Bronchial epithelial cell (primary cell): ENCODE results near the gene PPIL1. TPM values are rescaled to one million over a fixed set of nuclear protein-coding genes. Genes with fewer than 3 reads are reported as not detected.
A peak's percentile ranks its signal among the peaks of the same experiment; 100 is the strongest.

ENCODE experiments used
- DNase-seq: peaks from one replicate; pipeline ENCODE4 v3.0.0-alpha.2; 2010; ENCODE audit warnings: low read depth
- FAIRE-seq: peaks from 2 replicates; lab custom pipeline; 2011; peaks lifted over from hg19 to GRCh38; lab: Jason Lieb, UNC
- H3K27me3 ChIP-seq: 2 replicates; pipeline ENCODE4 v1.5.1; 2011; ENCODE audit warnings: low read length; ENCODE audit not compliant: control insufficient read depth, insufficient read depth
- H3K36me3 ChIP-seq: 2 replicates; pipeline ENCODE4 v1.5.1; 2011; ENCODE audit warnings: low read length; ENCODE audit not compliant: control insufficient read depth, insufficient read depth
- H3K4me3 ChIP-seq: 2 replicates; pipeline ENCODE4 v1.5.1; 2011; ENCODE audit warnings: mild to moderate bottlenecking, low read depth, low read length, control low read depth
- total RNA-seq: library from RNA; depleted of rRNA; stranded (reverse); fragments of >200 nt; gene quantifications from 2 replicates; pipeline ENCODE4 v1.2.1, GENCODE V29; 2014
- TF ChIP-seq, protein P1 (sequence below): IDR thresholded peaks from 2 replicates; pipeline ENCODE4 v1.5.1; 2011; ENCODE audit warnings: mild to moderate bottlenecking, moderate library complexity, low read length, control low read depth, inconsistent platforms; ENCODE audit not compliant: insufficient read depth, severe bottlenecking

Gene PPIL1
- total RNA-seq, 1 donor from 2014 or later: 34.8 TPM

DNA sequence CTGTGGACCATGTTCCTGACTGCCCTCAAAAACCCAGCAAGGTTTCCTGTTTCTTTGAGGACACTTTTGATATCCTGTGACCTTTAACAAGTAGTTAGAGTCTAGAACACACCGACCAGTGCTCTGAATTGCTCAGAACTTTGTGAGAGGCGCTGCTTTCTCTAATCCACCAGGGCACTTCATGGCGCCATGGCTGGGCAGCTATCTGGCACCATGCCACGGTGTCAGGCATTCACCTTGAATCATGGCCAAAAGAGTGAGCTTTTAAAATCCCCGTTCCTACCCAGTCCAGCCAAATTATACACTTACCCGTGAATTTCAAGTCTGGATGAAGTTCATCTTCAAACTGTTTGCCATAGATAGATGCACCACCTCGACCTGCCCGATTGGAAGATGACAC, 18.3 kb downstream of the PPIL1 start:
- H3K4me3 ChIP-seq: no peak overlapping the region
- TF ChIP-seq, protein P1, sequence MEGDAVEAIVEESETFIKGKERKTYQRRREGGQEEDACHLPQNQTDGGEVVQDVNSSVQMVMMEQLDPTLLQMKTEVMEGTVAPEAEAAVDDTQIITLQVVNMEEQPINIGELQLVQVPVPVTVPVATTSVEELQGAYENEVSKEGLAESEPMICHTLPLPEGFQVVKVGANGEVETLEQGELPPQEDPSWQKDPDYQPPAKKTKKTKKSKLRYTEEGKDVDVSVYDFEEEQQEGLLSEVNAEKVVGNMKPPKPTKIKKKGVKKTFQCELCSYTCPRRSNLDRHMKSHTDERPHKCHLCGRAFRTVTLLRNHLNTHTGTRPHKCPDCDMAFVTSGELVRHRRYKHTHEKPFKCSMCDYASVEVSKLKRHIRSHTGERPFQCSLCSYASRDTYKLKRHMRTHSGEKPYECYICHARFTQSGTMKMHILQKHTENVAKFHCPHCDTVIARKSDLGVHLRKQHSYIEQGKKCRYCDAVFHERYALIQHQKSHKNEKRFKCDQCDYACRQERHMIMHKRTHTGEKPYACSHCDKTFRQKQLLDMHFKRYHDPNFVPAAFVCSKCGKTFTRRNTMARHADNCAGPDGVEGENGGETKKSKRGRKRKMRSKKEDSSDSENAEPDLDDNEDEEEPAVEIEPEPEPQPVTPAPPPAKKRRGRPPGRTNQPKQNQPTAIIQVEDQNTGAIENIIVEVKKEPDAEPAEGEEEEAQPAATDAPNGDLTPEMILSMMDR: no peak
- DNase-seq: no peak
- H3K27me3 ChIP-seq: no peaks in the 10 kb centered on the region
- no peak for FAIRE-seq
- H3K36me3 ChIP-seq: no peaks in the 10 kb centered on the region

DNA sequence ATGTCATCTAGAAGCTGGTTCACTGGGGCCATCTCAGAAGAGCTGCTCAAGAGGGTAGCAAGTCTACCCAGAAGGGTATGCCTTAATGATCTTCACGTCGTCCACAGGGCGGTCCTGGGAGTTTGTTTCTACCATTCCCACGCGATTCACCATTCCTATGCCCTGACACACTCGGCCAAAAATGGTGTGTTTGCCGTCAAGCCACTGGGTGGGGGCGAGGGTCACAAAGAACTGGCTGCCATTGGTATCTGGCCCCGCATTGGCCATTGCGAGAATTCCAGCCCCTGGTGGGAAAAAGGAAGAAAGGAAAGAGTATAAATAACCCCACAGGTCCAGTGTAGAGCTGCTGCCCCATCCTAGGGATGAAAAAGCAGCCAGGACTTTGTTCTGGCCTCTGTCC, 18.9 kb downstream of the PPIL1 start:
- Histone ChIP-seq H3K4me3 (no peak overlapping the region), H3K27me3 (no peaks in the 10 kb centered on the region), H3K36me3 (no peaks in the 10 kb centered on the region)
- FAIRE-seq (no peak), DNase-seq (no peak)
- TF ChIP-seq, protein P1: no peak

DNA sequence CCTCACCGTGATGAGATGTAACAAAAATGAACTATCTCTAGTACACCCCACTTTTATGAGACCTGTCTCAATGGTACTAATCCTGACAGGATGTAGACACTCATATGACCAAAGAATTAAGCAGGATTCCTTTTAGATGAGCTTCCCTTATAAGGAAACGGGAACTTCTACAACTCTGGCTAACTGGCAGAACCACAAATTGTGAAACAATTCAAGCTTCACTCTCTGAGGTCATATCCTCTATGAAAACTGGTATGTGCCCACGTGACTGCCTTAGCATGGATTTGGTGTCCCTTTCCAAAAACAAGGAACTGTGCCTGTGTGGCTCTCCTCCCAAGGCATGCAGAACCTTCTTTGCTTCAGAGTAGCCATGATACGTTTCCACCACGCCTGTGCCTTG, 21.3 kb downstream of the PPIL1 start:
- H3K36me3 ChIP-seq: no peaks in the 10 kb centered on the region
- DNase-seq: peak; percentile 92
- no peak for FAIRE-seq

DNA sequence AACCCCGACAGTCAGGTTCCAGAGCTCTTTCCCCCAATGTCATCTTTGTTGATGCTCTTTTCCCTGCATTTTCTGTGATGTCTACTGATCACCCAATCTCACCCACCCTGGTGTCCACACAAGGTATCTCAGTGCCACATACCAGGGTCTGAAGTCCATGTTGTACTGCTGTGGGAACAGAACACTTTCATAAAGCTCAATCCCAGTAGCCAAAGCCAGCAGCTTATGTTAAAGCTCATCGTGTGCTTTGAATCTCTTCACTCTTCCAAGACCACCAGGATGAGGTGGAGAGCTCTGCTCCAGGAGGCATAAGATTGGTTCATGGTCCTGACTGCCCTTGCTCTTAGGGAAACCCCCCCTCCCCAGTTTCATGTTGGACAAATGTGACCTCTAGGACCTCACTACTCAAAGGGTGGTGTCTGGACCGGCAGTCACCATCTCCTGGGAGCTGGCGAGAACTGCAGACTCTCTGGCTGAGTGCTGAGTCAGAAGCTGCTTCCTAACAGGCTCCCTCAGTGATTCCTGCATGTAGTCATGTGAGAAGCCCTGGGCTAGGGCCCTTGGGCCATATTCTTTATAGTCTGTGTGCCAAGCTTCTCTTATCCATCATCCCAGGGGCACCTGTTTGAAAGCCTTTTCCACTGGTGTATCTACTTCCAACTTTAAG, 22.0 kb downstream of the PPIL1 start:
- no peak for FAIRE-seq
- peak; percentile 71 for DNase-seq
- H3K27me3 ChIP-seq: no peaks in the 10 kb centered on the region
- no peak overlapping the region for H3K4me3 ChIP-seq
- no peaks in the 10 kb centered on the region for H3K36me3 ChIP-seq
- TF ChIP-seq, protein P1: peak; percentile 12

More for the DNA sequence above, 21.3 kb downstream of the PPIL1 start:
- H3K4me3 ChIP-seq: no peak overlapping the region
- TF ChIP-seq, protein P1: no peak
- H3K27me3 ChIP-seq: no peaks in the 10 kb centered on the region

DNA sequence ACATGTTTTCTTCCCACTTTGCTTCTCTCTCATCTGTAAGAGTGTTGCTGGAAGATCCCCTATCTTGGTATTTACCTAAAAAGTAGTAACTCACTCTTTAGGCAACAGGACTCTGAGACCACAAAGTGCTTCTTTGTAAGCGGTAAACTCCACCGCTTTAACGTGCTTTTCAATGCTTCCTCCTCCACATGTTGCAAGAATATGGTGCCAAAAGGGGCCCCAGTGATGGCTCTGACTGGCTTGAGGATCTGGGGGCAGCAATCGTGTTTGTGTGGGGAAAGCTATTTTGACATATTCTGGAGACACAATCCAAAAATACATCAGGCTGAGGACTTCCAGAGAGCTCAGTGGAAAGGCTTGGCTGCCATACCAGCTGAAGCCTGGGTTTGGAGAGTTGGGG, 23.0 kb downstream of the PPIL1 start:
- Histone ChIP-seq H3K36me3 (no peaks in the 10 kb centered on the region), H3K27me3 (no peaks in the 10 kb centered on the region), H3K4me3 (no peak overlapping the region)
- no peak for DNase-seq
- TF ChIP-seq, protein P1: no peak
- no peak for FAIRE-seq

DNA sequence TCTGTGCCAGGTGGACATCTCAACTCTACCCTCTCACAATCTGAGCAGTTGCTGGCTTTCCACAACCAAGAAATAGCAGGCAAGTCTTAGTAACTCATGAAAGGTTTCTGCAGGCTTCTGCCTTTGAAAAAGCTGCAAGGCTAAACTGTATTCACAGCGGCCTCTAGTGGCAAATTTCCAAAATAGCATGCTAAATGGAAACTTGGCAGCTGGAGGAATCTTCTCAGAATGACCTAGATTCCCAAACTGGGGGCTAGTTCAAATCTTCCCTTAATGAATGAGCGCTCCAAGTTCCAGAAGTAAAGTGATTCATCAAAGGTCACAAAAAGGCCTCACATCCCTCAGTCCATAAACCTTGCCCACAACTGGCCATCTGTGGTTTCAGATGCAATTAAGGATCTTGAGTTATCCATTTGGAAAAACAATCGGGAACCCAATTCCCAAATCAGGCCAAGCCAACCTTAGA, 23.4 kb downstream of the PPIL1 start:
- Histone ChIP-seq H3K36me3 (no peaks in the 10 kb centered on the region), H3K4me3 (no peak overlapping the region), H3K27me3 (no peaks in the 10 kb centered on the region)
- FAIRE-seq (no peak), DNase-seq (peak; percentile 71)
- TF ChIP-seq, protein P1: peak; percentile 81
